Breast epithelium (tissue), 4 donors: ENCODE measurements around the gene CHSY1. TPM values are rescaled to one million over a fixed set of nuclear protein-coding genes. Genes with fewer than 3 reads are reported as not detected.

Source experiments
- DNase-seq, 2 donors: peaks; one replicate each; pipeline ENCODE4 v3.0.0-alpha.2; 2019; ENCODE audit warnings: low spot score in 2 of 2
- H3K27ac ChIP-seq, 2 donors: fragments of 200-600 bp; sonication (generic) in 1 of 2; one replicate each; pipeline ENCODE4 v1.5.1; 2016 to 2019; ENCODE audit warnings: mild to moderate bottlenecking in 1 of 2
- H3K27me3 ChIP-seq, 2 donors: fragments of 200-600 bp; sonication (generic) in 1 of 2; one replicate each; pipeline versions ENCODE4 v1.5.1 to v1.6.0; 2017 to 2019; ENCODE audit warnings: control low read depth in 1 of 2, mild to moderate bottlenecking in 1 of 2
- H3K36me3 ChIP-seq: fragments of 200-600 bp; one replicate; pipeline ENCODE4 v1.5.1; 2019
- H3K4me1 ChIP-seq, 2 donors: fragments of 200-600 bp; sonication (generic); one replicate each; pipeline ENCODE4 v1.5.1; 2016 to 2019; ENCODE audit warnings: control low read depth in 1 of 2
- H3K4me3 ChIP-seq, 3 donors: fragments of 200-600 bp; sonication (generic); 1 replicate in 2 of 3; 2 replicates in 1 of 3; pipeline ENCODE4 v1.5.1; 2016 to 2019; ENCODE audit warnings: mild to moderate bottlenecking in 3 of 3, moderate library complexity in 2 of 3
- H3K9me3 ChIP-seq, 2 donors: fragments of 200-600 bp; sonication (generic) in 1 of 2; one replicate each; pipeline ENCODE4 v1.5.1; 2016 to 2019; ENCODE audit warnings: control low read depth in 1 of 2
- POLR2A ChIP-seq: fragments of 450-650 bp; IDR thresholded peaks from one replicate; pipeline ENCODE4 v1.6.1; 2016; ENCODE audit warnings: antibody characterized with exemption, mild to moderate bottlenecking, moderate library complexity
- POLR2AphosphoS5 ChIP-seq, 3 donors: sonication (generic); formaldehyde crosslinking; IDR thresholded peaks; one replicate each; pipeline ENCODE4 v1.6.1; 2017; ENCODE audit warnings: antibody characterized with exemption in 3 of 3
- intact Hi-C: fragments of 100-400 bp; cut with DNase I; formaldehyde crosslinking; loops from one replicate; pipeline ENCODE4 v1.15.1; 2023; ENCODE audit warnings: low total_unique reads
- total RNA-seq, 3 donors: library from RNA; depleted of rRNA; stranded (reverse); fragments of >200 nt; gene quantifications; one replicate each; pipeline ENCODE4 v1.1.0, GENCODE V29; 2016
- TF ChIP-seq, protein P1 (sequence below), 3 donors: fragments of 450-650 bp; IDR thresholded peaks; one replicate each; pipeline ENCODE4 v1.5.1; 2016 to 2017; ENCODE audit warnings: antibody characterized with exemption in 3 of 3, mild to moderate bottlenecking in 3 of 3, moderate library complexity in 3 of 3

Gene CHSY1
- total RNA-seq, 3 donors from 2014 or later = 22.6 to 36.7 (median 33.4) TPM

DNA sequence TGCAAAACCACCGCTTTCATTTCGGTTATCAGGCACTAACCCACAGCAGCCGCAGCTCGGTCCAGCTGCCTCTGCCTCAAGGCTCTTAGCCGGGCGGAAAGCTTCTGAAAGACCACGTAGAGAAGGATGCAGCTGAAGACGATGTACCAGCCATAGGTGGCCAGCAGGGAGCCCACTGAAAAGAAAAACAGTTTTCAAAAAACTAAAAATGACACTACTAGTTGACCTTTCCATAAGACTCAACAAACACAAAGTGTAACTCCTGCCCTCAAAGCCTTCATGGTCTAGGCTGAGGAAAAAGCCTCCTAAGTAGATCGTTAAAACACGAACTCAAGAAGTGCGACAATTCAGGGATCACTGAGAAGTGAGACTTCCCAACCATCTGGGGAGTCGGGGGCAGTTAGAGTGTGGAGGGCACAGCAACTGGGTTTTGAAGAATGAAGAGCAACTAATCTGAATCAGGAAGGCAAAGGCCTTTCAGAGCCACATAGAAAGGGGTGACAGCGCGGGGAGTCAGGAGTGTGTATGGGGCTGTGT lies 24.7 kb upstream of the CHSY1 start:
- H3K4me3 ChIP-seq = peak overlapping the region; percentile 76 to 93 (median 79)
- intact Hi-C loops = no loop called here
- peak overlapping the region; percentile 75 to 87 for H3K27ac ChIP-seq
- TF ChIP-seq, protein P1, sequence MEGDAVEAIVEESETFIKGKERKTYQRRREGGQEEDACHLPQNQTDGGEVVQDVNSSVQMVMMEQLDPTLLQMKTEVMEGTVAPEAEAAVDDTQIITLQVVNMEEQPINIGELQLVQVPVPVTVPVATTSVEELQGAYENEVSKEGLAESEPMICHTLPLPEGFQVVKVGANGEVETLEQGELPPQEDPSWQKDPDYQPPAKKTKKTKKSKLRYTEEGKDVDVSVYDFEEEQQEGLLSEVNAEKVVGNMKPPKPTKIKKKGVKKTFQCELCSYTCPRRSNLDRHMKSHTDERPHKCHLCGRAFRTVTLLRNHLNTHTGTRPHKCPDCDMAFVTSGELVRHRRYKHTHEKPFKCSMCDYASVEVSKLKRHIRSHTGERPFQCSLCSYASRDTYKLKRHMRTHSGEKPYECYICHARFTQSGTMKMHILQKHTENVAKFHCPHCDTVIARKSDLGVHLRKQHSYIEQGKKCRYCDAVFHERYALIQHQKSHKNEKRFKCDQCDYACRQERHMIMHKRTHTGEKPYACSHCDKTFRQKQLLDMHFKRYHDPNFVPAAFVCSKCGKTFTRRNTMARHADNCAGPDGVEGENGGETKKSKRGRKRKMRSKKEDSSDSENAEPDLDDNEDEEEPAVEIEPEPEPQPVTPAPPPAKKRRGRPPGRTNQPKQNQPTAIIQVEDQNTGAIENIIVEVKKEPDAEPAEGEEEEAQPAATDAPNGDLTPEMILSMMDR (IDR thresholded peaks at IDR 0.05) = peak in 2 of 3 donors; percentile 11 to 28
- TF ChIP-seq POLR2AphosphoS5 (IDR thresholded peaks at IDR 0.05) = no peak
- no peak for TF ChIP-seq POLR2A
- no peaks in the 10 kb centered on the region for H3K4me1 ChIP-seq
- no peaks in the 10 kb centered on the region for H3K27me3 ChIP-seq
- DNase-seq = no peak
- H3K36me3 ChIP-seq = peaks cover 20% of the 10 kb centered on the region
- H3K9me3 ChIP-seq = no peaks in the 10 kb centered on the region

DNA sequence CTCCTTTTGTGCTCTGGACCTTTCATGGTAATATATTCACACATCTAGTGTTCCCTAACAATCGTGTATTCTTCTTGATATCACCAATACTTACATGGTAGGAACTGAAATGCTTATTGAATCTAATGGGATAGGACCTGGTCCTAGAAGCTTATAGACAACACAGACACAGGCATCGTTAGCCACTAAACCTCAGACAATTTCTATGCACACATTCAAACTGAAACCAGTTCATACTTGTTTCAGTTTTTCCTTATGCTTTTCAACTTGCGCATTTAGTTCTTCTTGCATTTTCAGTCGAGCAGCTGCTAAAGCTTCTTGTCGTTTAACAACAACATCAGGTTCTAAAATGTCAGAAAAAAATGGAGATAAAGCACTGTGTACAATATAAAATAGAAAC lies 23.2 kb upstream of the CHSY1 start:
- H3K4me1 ChIP-seq = no peaks in the 10 kb centered on the region
- no peak for DNase-seq

DNA sequence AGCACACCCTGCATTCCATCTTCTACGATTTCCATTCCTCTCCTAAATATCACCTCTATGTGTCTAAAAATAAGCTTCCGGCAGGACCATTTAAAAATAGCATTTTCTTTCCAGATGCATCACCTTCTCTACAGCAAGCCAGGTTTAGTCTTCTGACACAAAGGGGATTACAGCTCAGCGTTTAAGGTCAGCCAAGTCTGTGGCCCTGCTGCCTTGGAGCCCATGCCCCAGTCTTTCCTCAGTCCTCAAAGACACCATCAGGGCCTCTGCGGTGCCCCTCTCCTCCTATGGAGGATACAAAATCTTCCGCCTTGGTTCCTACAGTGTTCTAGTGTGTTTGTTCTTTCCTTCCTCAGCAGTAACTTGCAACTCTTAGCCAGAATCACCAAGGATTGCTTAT lies 21.7 kb upstream of the CHSY1 start:
- no peak for DNase-seq
- Histone ChIP-seq H3K36me3 (peaks cover 27% of the 10 kb centered on the region), H3K4me3 (no peak overlapping the region), H3K27me3 (no peaks in the 10 kb centered on the region), H3K9me3 (no peaks in the 10 kb centered on the region), H3K4me1 (no peaks in the 10 kb centered on the region), H3K27ac (no peak overlapping the region)
- TF ChIP-seq, protein P1 (IDR thresholded peaks at IDR 0.05) = no peak
- TF ChIP-seq POLR2A = no peak
- TF ChIP-seq POLR2AphosphoS5 (IDR thresholded peaks at IDR 0.05) = no peak
- intact Hi-C loops = no loop called here

More for the DNA sequence above, 23.2 kb upstream of the CHSY1 start:
- H3K4me3 ChIP-seq = no peak overlapping the region
- intact Hi-C loops = no loop called here
- TF ChIP-seq POLR2A (no peak), POLR2AphosphoS5 (IDR thresholded peaks at IDR 0.05) (no peak)
- TF ChIP-seq, protein P1 (IDR thresholded peaks at IDR 0.05) = no peak
- H3K9me3 ChIP-seq = no peaks in the 10 kb centered on the region
- H3K36me3 ChIP-seq = peaks cover 27% of the 10 kb centered on the region
- H3K27me3 ChIP-seq = no peaks in the 10 kb centered on the region
- no peak overlapping the region for H3K27ac ChIP-seq

DNA sequence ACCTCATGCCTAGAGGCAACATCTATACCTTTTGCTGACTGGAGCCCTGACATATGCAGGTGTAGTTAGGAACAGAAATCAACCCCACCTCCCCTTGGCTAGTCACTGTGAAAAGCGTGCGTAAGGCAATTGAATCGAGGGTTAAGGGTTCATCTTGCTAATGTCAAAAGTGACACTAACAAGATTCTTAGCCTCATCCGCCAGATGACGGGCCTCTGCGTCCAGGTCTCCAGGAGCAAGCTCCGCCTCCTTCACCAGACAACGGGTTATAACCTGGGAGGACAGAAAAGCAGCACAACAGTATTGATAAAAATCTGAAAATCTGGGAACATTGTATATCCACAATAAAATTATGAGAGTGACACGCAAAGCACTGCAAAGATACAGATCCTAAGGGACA lies 20.7 kb upstream of the CHSY1 start:
- Histone ChIP-seq H3K4me1 (peaks cover 0 to 2% of the 10 kb centered on the region in 2 donors), H3K27ac (no peak overlapping the region), H3K27me3 (no peaks in the 10 kb centered on the region), H3K36me3 (peaks cover 27% of the 10 kb centered on the region), H3K4me3 (no peak overlapping the region), H3K9me3 (no peaks in the 10 kb centered on the region)
- TF ChIP-seq POLR2A (no peak), POLR2AphosphoS5 (IDR thresholded peaks at IDR 0.05) (no peak)
- TF ChIP-seq, protein P1 (IDR thresholded peaks at IDR 0.05) = no peak
- no peak for DNase-seq
- intact Hi-C loops = no loop called here

DNA sequence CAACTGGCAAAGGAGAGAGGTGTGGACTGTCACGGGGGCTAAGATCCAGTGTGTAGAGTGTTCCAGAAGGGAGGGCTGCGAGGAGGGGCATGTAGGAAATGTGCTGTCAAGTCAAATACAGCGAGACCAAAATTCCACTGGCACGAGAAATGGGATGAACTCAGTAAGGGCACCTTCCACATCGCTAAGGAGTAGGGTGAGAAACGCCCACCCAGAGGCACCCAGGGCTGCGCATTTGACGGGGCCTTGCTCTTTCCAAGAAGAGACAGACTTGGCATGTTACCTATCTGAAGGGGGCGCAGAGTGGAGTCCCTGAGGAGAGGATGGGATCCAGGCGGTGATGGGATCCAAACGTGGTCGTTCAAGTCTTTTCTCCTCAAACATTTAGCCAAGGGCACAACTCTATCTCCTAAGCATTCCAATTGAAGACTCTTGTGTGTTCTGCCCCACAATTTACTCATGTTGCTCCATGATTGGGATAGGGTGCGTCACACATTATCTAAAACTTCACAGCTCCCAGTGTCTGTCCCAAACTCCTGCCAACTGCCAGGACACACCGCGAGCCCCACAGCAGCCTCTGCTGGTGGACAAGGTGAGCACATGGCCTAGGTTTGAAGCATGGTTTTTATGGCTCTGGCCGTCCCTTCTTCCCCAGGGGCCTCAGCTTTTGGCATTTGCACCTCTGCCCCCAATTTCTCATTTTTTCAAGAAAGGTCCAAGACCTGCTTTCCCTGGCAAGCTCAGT lies 17.8 kb upstream of the CHSY1 start:
- Histone ChIP-seq H3K36me3 (peaks cover 27% of the 10 kb centered on the region), H3K27ac (no peak overlapping the region), H3K9me3 (no peaks in the 10 kb centered on the region), H3K4me3 (no peak overlapping the region), H3K4me1 (peaks cover 5 to 10% of the 10 kb centered on the region in 2 donors), H3K27me3 (no peaks in the 10 kb centered on the region)
- DNase-seq = no peak
- TF ChIP-seq POLR2AphosphoS5 (IDR thresholded peaks at IDR 0.05) (no peak), POLR2A (no peak)
- intact Hi-C loops = no loop called here
